Measurements from ENCODE around the gene PPP6R2.

The PPP6R2 gene

DNA sequence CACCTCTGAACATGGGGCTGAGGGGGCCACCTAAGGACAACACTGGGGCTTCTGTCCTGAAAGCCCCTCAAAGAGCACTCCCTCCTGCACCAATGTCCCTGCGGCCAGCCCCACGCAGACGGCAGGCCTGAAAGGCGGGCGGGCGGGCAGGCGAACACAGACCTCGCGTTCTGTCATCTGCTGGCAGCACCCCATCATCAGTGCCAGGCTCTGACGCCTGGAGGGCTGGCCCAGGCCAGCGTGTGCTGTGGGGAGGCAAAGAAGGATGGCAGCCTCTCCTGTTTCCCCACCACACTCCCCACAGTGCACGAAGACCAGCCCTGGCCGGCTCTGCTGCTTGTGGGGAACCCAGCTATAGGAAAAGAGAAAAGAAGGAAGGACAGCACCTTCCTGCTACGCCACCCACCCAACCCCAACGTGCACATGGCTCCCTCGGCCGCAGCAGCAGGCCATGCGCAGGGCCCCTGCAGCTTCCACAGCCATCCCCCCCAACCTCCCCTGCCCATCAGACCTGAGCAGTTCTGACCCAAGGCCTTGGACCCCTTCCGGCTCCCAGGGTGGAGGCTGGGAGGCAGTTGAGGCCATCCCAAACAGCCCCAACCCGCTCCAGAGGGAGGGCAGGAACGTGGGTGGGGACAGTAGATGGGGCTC is 128.2 kb downstream of the PPP6R2 start:
- in situ Hi-C loops (cut with HindIII; ENCODE audit: low pct_ligation_motif_present, low pct_unique_long_range_greater_than_20kb, low sequenced_read_pairs), result no loop called here
- DNase-seq, result no peak

DNA sequence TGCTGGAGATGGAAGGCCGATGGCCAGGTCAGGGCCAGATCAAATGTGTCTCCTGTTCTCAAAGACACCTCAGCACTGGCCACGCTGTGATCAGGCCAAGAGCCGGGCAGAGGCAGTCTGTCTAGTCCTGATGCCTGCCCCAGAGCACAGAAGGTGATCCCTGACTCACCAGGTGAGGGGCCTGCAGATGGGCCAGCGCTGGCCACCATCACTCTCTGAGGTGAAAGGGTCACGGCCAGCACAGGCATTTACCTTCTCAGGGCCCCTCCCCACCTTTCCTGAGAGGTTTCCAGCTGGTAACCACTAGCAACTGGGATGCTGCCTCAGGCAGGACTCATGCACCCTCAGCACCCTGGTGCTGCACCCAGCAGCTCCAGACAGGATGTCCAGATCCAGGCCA is 128.8 kb downstream of the PPP6R2 start:
- DNase-seq, result no peak
- in situ Hi-C loops (cut with HindIII; ENCODE audit: low pct_ligation_motif_present, low pct_unique_long_range_greater_than_20kb, low sequenced_read_pairs), result no loop called here

DNA sequence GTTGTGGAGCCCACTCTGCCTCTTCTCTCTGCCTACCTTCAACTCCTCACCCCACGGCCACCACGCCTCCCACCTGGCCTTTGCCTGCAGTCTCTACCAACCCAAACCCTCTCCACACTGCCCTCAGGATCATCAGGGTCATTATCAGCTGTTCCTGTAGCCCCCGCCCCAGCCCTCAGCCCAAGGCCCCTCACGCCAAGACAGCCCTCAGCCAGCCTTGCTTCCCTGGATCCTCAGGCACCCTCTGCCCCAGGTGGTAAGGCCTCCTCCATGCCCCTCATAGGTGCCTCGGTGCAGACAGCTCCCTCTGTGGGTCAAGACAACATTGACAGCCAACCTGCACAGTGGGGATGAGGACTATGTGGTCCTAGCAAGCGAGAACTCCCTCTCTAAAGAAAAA is 130.0 kb downstream of the PPP6R2 start:
- in situ Hi-C loops (cut with HindIII; ENCODE audit: low pct_ligation_motif_present, low pct_unique_long_range_greater_than_20kb, low sequenced_read_pairs), result no loop called here
- peak; percentile 27 for DNase-seq

DNA sequence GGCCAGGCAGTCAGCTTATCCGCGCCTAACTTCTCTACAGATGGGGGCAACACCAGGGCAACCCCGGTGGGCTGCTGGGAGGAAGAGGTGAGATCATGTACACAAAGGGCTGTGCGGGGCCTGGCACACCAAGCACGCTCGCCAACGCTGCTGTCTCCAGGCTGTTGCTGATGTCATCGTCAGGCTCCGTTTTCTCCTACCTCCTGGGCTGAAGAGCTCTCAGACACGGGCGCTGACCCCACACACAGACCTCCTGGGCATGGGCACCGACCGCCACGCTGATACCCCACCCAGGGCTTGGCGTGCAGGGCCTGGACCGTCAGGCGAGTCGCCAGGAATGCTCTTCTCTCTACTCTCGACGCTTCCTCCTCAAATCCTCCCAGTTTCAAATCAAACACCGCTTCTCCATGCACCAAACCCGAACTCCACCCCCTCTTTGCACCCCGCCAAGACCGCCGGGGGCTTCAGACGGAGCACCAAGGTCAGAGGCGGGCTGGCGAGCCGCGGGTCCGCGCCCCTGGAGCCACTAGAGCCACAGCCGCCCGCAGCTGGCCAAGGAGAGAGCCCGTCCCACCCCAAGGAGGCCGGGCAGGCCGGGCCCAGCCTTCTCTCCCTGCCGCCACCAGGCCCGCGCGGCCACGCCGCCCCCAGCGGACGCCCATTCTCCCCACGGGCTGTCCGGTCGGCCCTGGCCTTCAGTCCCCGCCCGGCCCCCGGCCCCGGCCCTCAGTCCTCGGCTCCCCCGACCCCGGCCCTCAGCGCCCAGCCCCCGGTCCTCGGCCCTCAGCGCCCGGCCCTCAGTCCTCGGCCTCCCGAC is 130.9 kb downstream of the PPP6R2 start:
- peak; percentile 36 for DNase-seq
- in situ Hi-C loops (cut with HindIII; ENCODE audit: low pct_ligation_motif_present, low pct_unique_long_range_greater_than_20kb, low sequenced_read_pairs), result no loop called here

DNA sequence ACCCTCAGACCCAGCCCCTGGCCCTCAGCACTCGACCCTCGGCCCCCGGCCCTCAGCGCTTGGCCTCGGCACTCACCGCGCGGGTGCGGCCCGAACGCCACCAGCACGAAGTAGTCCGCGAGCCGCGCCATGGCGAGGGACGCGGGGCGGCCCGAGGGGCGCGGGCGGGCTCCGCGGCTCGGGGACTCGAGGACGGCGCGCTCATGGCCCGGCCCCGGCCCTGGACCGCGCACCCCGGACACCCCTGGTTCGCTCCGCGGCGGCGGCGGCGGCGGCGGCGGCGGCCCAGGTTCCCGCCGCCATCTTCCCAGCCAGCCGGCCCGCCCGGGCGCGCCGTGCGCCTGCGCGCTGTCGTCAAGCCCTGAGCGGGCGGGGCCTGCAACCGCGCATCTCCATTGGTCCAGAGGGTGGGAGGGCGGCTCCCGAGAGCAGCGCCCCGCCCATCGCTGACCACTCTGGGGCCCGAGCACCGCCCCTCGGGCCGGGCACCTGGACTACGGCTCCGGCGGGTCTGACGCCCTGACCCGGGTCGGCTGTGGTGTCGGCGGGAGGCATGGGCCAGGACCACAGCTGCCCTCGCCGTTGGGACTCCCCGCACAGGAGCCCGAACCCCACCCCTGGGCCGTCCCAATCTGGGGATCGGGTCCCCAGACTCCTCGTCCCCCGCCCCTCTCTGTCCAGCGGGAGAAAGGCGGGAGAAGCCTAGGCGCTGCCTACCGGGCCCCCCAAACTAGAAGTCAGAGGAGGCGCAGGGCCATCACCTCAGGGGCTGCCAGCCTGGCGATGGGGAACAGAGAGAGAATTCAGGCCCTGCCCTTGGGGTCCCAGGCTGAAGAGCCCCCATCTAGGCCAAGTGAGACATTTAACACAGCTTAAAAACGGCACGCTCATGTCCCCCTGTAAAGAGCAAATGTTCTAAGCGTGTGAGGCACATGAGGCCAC is 131.9 kb downstream of the PPP6R2 start, which contains the start of gene SBF1:
SBF1 (minus strand) TSS at position 326 of the 942 bp plus-strand sequence; CDS start at position 131, 195 bp downstream.
- DNase-seq, result peak; percentile 87
- in situ Hi-C loops (cut with HindIII; ENCODE audit: low pct_ligation_motif_present, low pct_unique_long_range_greater_than_20kb, low sequenced_read_pairs), result no loop called here

GRCh38 chr22:50475652-50476002 is 132.5 kb downstream of the PPP6R2 start:
- in situ Hi-C loops (cut with HindIII; ENCODE audit: low pct_ligation_motif_present, low pct_unique_long_range_greater_than_20kb, low sequenced_read_pairs), result no loop called here
- DNase-seq, result no peak

- DNase-seq, result no peak
- in situ Hi-C loops (cut with HindIII; ENCODE audit: low pct_ligation_motif_present, low pct_unique_long_range_greater_than_20kb, low sequenced_read_pairs), result no loop called here
Measured at GRCh38 chr22:50476868-50477267, 133.7 kb downstream of the PPP6R2 start.

GRCh38 chr22:50477923-50478322 is 134.8 kb downstream of the PPP6R2 start:
- DNase-seq, result no peak
- in situ Hi-C loops (cut with HindIII; ENCODE audit: low pct_ligation_motif_present, low pct_unique_long_range_greater_than_20kb, low sequenced_read_pairs), result no loop called here

DNA sequence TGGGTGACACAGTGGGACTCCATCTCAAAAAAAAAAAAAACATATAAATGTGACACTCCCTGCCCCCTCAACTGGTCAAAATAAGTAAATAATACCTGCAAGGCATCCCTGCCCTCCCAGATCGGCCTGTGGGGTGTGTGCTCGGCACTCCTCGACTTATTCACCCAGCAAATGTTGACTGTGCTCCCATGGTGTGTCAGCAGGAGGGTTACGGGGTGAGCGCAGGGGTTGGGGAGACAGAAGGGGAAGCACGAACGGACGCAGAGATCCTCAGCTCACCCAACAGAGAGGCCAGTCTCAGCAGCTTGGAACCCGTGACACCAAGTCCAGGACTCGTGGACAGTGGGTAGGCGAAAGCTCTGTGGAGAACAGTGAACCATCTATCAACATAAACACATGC is 136.6 kb downstream of the PPP6R2 start:
- DNase-seq, result no peak
- in situ Hi-C loops (cut with HindIII; ENCODE audit: low pct_ligation_motif_present, low pct_unique_long_range_greater_than_20kb, low sequenced_read_pairs), result no loop called here

GRCh38 chr22:50481045-50481439 is 137.9 kb downstream of the PPP6R2 start:
- DNase-seq, result no peak
- in situ Hi-C loops (cut with HindIII; ENCODE audit: low pct_ligation_motif_present, low pct_unique_long_range_greater_than_20kb, low sequenced_read_pairs), result no loop called here

GRCh38 chr22:50481440-50482106 is 138.4 kb downstream of the PPP6R2 start, which contains the start of gene ADM2:
ADM2 (plus strand) TSS chr22:50481543; CDS start chr22:50481848, 305 bp downstream.
- DNase-seq, result peak; percentile 35

DNA sequence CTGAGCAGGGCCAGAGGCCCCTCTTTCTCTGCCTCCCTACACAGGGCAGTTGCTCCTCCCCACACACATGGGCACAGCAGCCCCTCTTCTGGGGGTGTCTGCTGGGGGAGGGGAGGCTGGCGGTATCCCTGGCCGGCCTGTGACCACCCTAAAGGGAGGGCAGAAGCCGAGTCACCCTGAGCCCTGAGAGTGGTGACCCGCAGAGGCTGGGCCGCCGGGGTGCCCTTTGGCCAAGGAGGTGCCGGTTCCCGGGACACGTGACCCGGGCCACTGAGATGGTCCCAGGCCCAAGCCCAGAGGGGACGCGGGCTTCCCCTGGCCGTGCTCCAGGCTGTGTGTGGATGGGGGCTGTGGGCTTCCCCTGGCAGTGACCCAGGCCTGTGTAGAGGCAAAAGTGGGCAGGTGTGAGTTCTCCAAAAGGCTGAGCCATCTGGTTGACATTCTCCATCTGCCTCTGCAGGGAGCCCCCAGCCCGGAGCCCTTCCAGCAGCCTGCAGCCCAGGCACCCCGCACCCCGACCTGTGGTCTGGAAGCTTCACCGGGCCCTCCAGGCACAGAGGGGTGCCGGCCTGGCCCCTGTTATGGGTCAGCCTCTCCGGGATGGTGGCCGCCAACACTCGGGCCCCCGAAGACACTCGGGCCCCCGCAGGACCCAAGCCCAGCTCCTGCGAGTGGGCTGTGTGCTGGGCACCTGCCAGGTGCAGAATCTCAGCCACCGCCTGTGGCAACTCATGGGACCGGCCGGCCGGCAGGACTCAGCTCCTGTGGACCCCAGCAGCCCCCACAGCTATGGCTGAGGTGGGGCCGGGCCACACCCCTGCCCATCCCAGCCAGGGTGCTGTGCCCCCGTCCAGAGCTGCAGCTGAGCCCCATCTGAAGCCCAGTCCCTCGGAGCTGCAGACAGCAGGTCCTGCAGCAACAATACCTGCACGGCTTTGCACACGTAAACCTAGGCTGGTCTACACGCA is 139.3 kb downstream of the PPP6R2 start:
- in situ Hi-C loops (cut with HindIII; ENCODE audit: low pct_ligation_motif_present, low pct_unique_long_range_greater_than_20kb, low sequenced_read_pairs), result no loop called here
- no peak for DNase-seq

More at GRCh38 chr22:50481440-50482106, 138.4 kb downstream of the PPP6R2 start, which contains the start of gene ADM2:
- in situ Hi-C loops (cut with HindIII; ENCODE audit: low pct_ligation_motif_present, low pct_unique_long_range_greater_than_20kb, low sequenced_read_pairs), result no loop called here

- in situ Hi-C loops (cut with HindIII; ENCODE audit: low pct_ligation_motif_present, low pct_unique_long_range_greater_than_20kb, low sequenced_read_pairs), result no loop called here
Measured at GRCh38 chr22:50483106-50483505, 140.0 kb downstream of the PPP6R2 start.

DNA sequence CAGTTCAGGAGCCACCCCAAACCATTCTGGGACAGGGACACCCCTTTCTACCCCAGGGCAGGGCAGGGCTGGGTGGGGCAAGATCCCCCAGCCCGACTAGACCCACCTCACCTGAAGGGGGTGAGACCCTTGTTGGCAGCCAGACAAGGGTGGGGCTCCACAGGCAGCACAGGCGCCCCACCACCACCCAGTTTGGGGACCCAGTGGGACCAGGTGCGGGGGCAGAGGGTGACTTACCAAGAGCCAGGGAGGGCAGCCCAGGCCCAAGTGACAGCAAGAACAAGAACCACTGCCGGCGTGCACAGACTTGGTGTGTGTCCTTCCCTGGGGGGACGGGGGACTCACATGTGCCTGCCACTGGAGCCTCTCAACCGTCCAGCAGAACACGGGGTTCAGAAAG is 140.4 kb downstream of the PPP6R2 start:
- in situ Hi-C loops (cut with HindIII; ENCODE audit: low pct_ligation_motif_present, low pct_unique_long_range_greater_than_20kb, low sequenced_read_pairs), result no loop called here
- DNase-seq, result no peak

More at GRCh38 chr22:50483106-50483505, 140.0 kb downstream of the PPP6R2 start:
- no peak for DNase-seq

- peak; percentile 14 for DNase-seq
- in situ Hi-C loops (cut with HindIII; ENCODE audit: low pct_ligation_motif_present, low pct_unique_long_range_greater_than_20kb, low sequenced_read_pairs), result no loop called here
Measured at GRCh38 chr22:50483977-50484853, 141.1 kb downstream of the PPP6R2 start.

All from ACHN (cell line).